HG02938 (cell line): ENCODE data around the gene TOB1.

Experiments used
- ATAC-seq: cut with Tn5 transposase; IDR thresholded peaks from one replicate; pipeline ENCODE4 v1.9.1; 2021; ENCODE audit warnings: mild to moderate bottlenecking, moderate library complexity; ENCODE audit not compliant: unreplicated experiment

Gene TOB1, protein sequence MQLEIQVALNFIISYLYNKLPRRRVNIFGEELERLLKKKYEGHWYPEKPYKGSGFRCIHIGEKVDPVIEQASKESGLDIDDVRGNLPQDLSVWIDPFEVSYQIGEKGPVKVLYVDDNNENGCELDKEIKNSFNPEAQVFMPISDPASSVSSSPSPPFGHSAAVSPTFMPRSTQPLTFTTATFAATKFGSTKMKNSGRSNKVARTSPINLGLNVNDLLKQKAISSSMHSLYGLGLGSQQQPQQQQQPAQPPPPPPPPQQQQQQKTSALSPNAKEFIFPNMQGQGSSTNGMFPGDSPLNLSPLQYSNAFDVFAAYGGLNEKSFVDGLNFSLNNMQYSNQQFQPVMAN

DNA sequence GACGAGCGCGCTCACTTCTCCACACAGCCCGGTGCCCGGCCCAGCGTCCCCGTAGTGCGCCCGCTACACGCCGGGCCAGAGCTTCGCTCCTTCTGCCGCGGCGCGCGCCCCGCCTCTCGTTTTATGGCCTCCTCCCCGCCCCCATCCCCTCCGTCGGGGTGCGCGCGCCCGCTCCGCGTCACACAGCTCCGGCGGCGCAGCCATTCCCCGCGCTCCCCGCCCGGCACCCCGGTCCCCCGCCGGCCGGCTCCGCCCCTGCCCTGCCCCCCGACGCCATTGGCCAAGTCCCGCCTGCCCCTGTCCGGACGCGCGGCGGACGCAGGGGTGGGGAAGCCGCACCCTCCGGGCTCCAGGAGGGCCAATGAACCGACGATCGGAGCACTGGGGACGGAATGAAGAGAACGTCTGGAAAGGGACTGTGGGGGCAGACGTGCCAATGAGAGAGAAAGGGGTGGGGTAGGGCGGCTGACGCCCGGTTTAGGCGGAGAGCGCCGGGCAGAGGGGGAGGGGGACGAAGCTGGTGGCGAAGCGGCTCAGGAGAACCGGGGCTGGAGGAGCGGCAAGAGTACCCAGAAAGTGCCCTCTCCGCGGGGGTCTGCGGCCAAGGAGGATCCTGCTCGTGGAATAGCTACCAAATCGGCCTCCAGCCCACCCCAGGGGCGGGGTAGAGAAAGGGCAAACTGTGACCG is at the start of gene TOB1:
Gene TOB1, minus strand, starts transcription at position 94 of the 689 bp plus-strand sequence. CDS start 2,337 bp downstream, outside the sequence.
- peak; percentile 54 for ATAC-seq

DNA sequence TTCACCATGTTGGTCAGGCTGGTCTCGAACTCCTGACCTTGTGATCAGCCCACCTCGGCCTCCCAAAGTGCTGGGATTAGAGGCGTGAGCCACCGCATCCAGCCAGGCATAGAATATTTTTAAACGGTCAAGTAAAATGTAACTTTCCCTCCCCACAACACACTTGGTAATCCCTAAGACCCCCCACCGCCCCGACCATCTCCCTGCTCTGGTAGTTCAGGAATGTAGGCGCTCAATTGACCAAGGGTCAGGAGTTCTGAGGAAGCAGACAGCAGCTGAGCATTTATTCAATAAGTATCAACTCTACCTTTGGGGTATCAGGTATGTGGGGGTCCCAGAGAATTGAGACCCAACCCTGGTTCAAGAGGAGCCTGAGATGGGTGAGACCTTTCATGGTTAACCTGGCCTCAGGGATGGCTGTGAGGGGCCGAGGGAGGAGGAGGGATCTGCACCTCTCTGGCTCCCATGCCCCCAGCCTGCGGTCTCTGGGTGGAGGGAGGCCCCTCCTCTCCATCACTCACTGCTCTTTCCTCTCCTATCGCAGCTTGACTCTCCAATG is 48.4 kb upstream of the TOB1 start:
- ATAC-seq: no peak

DNA sequence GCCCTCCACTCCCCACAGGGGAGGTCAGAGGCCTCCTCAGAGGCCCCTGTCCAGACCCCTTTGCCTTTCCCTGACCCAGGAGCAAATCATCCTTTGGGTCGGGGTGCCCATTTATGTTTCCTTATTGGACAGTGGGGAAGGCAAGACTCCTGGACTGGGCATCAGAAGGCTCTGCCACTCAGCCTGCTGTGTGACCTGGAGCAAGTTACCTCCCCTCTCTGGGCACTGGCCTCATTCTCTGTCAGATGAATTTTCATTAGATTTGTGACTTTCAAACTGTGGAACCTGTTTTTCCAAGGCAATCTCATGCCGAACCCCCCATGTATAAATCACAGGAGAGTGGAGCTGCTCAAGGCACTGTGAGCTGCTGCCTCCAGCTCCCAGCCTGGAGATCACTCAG is 47.0 kb upstream of the TOB1 start:
- no peak for ATAC-seq

DNA sequence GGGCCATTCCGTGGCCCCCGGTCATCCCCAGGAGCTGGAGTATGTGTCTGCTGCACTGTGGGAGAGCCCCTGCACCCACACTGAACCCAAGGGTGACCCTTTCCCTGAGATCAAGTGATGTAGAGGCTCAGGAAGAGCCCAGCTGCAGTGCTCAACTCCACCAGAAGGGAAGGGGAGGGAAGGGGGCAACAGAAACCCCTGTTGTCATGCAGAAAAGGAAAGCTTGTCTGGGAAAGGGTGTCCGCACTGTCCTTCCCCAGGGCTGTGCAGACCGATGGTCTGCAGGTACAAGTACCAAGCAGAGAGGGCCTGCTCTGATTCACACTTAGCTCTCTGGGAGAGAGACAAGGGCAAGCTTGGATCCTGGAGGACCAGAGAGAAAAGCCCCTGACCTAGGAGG is 45.7 kb upstream of the TOB1 start:
- no peak for ATAC-seq

DNA sequence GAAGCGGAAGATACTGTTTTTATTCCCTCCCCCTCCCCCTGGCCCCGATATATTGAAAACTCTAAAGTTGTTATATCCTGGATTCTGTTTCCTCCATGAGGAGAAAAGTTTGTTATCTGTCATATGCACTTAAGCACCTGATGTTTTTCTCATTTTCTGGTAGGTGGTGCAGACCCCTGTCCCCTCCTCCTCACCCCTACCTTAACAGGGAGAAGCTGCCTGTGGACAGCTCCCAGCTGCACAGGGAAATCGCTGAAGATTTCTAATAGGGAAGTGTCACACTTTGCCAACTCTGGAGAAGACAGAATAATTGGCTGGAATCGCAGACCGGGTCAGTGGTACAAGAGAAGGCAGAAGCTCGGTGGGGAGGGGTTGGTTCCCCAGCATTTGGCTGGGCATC is 45.3 kb upstream of the TOB1 start:
- ATAC-seq: no peak

DNA sequence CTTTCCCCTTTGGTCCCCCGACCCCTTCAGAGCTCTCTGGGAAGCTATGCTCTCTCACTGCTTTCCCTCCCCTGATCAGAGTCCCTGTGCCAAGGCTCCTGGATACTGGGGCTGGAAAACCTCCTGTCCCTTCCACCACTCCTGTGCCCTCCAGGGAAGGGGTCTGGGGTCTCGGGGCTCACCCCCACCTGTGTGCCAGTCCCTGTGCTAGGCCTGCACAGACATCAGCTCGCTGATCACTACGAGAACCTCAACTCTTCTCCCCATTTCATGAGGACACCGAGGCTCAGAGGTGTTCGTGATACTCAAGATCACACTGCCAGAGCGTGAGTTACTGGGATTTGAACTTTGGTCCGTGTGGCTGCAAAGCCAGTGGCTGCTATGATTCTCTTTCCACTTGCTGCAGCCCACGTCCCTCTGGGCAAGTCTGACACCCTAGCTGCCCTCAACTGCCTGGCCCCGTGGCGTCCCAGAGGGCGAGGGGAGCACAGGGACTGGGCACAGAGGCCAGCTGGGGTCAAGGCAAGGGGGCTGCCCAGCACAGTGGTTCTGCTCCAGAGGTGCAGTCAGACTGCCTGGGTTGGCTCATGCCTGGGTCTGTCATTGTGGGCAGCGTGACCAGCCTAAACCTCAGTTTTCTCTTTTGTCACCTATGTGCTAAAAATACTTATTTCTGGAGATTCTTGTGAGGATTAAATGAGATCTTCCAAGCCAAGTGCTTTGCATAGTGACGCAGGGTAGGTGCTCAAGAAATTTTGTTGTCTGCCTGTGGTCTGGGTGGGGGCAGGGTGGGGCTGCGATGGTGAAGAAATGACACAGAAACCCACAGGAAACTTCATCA is 43.8 kb upstream of the TOB1 start:
- no peak for ATAC-seq

DNA sequence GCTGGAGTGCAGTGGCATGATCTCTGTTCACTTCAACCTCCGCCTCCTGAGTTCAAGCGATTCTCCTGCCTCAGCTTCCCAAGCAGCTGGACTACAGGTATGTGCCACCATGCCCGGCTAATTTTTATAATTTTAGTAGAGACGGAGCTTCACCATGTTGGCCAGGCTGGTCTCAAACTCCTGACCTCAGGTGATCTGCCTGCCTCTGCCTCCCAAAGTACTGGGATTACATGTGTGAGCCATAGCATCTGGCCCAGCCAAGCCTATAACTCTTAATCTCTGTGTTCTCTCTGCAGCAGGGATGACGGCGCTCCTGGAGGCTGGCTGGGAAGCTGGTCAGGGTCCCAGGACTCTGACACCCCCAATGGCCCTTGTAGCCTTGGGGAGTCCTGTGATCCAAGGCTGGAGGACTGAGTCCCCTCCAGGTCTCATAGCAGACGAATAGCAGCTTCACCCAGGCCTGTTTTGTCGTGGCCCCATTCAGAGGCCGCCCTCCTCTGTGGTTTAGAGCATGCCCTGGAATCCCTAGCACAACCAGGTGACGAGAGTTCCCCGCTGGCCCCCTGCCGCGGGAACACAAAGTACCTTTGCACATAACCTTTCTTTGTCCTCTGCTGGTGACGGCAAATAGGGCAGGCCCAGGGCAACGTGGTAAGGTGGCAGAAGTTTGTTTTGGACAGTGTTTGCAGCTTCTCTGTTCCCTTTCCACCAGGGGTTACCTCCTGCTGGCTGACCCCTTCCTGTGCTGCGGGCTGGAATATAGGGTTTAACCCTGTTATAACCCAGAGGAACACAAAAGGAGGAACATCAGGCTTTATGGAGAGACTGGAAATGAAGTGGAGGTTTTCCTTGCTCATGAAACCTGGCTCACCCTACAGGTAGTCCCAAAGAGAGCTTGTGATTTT is 43.0 kb upstream of the TOB1 start:
- no peak for ATAC-seq

DNA sequence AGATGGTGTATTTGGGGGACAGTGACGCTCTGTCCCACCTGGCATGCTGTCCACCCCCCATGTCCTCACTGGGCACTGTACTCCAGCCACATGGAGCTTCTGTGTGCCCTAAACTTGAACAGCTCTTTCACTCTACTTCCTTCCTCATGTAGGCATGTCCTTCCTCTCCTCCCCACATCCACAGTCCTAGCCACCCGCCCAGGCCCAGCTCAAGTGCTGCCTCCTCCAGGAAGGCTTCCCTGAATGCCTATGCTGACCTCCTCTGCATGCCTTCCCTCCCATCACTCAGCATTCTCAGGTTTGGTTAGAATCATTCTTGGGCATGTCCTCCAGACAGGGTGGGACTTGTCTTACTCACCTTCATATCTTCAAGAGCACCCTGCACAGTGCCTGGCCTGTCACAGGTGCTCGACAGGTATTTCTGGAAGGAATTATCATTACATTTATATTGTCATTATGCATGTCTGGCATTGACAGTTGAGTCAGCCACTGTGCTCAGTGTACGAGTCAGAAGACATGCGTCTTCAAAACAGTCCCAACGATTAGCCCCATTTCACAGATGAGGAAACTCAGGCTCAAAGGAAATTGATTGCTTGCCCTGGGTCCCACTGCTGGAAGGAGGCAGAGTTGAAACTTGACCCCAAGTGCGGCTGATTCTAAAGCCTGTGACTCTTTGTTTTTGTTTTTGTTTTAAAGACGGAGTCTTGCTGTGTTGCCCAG is 42.1 kb upstream of the TOB1 start:
- no peak for ATAC-seq

DNA sequence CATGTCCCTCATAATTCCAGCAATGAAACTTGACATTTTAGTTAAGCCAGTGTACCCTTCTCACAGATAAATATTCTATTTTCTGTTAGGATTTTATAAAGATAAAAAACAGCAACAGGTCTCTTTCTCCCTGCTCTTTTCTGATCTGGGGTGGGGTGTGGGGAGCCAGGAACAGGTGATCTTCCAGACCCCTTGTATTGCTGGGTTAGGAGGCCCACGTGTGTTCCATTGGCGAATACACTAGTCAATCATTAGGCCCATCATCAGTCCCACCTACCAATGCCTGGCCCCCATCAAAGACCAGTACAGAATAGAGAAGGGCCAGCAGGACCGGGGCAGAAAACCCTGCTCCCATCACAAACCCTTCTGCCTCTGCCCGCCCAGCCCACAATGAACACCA is 40.3 kb upstream of the TOB1 start:
- ATAC-seq: no peak

DNA sequence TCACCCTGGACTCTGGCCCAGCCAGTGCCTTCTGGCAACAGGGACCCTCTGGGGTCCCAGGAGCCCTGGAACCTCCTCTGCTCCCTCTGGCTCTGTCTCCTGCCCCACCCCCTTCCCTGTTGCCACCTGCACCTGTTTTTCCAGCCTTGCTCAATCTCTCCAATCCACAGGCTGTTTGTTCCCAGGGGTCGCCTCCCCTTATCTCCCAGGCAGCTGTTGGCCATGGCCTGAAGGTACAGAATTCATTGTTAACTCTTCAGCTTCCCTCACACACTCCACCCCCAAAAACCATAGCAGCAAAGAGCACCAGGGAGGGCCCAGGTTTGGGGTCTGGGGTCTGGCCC is 39.3 kb upstream of the TOB1 start:
- ATAC-seq: no peak

DNA sequence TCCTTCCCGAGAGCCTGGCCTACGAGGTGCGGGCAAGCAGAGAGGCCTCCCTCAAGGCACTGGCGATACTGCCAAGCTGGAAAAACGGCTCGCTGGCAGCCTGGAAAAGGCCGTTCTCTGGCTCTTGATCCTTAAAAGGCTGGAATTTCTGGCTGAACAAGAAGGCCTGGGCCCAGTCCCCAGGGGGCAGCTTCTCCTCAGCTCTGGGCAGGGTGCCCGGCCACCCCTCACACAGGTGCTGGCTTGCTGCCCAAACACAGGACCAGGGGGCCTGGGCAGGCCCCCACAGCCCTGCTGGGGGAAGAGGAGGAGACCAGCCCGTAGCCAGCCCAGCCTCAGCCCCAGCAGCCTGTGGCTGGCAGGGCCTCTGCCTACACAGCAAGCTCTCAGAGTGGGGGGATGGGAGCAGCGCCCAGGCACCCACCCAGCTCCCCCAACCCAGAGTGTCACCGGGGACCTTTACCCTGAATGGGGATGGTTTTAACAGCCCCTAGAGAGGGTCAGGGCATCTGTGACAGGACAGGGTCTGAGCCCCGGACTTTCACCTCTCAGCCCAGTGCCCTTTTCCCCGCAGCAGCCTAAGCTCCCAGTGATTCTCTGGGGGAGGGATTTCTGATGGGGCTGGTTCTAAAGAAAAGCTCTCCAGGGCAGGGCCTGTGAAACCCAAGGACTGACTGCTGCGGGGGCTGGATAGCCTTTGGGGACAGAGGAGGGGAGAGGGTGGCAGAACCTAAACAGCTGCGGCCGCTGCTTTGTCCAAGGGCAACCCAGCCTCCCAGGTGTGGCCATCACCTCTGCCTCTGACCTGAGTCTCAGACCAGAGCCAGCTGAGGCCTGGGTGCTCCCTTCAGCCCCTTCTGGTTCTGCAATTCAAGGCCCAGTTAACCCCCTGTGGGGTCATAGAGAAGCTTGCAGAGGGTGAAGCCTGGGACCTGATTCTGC is 38.6 kb upstream of the TOB1 start:
- ATAC-seq: no peak

DNA sequence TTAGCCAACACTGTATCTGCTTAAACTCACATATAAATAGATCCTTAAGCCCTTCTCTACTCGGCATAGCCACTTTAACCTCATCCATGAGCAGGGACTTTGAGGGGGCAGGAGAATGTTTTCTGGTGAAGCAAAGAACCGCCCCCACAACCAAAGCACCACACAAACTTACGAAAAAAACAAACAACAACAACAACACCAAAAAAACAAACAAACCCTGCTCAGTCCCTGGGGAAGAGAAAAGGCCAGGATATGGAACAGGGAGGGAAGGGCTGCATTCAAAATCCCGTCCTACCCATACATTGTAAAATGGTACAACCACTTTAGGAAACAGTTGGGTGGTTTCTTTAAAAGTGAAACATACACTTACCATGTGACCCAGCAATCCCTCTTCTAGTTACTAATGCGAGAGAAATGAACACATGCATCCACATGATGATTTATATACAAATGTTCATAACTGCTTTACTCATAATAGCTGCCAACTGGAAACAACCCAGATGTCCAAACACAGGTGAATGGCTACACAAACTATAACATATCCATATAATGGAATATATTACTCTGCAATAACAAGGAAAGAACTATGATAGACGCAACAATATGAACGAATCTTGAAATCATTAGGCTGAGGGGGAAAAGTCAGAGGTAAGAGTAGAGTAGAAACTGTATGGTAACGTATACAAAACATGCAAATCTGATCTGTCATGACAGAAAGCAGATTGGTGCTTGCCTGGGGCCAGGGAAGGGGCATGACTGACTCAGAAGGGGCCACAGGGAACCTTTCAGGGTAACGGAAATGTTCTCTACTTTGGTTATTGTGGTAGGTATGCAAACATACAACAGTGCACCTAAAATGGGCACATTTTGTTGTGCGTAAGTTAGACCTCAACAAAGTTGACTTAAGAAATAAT is 37.7 kb upstream of the TOB1 start:
- no peak for ATAC-seq

DNA sequence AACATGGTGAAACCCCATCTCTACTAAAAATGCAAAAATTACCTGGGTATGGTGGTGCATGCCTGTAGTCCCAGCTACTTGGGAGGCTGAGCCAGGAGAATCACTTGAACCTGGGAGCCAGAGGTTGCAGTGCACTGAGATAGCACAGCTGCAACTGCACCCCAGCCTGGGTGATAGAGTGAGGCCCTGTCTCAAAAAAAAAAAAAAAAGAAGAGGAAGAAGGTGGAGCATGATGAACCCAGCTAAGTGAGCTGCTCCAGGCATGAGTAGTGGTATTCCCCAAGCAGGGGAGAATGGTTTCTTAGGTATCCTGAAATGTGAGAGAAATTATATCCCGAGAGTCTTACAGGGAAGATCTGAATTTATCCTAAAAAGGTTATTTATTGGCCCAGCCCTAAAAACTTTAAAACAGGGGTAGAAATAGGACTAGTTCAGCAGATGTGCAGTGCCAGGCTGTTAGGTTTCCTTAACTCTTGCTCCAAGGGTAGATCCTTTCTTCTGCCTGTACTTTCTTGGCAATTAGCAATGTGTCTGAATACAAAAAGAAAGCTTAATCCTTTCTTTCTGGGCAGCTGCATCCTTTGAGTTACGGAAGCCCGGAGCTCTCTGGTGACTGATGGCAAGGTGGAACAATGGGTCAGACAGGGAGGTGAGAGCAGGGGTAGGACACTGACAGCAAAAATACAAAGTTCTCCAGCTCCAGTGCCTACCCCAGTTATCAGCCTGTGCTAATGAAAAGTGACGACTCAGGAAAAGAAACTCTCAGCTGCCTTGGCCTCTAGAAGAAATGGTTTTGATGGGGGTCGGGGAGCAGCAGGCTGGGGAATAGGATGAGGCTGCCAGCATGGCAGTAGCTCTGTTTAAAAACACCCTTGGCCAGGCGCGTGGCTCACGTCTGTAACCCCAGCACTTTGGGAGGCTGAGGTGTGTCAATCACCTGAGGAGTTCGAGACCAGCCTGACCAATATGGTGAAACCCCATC is 36.5 kb upstream of the TOB1 start:
- no peak for ATAC-seq

DNA sequence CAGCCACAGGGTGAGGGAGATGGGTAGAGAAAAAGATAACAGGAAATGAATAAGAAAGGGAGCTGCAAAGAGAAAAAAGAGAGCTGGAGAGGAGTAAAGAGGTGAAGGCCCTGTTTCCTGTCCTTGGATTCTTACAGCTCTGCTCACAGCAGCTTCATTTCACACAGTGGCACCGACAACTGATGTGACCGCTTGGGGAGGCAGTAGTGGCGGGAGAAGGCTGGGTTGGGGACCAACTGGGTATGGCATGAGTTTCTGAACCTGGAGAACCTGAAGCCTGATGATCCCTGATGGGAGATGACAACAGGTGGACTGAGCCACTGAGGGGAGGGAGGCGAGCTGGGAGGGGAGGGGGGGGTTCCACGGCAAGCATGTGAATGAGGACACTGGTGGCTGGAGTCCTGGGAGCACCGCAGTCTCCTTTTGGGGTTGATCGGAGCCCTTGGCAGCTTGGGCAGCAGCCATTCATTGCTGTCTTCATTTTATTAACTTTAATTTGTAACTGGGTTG is 34.3 kb upstream of the TOB1 start:
- no peak for ATAC-seq

DNA sequence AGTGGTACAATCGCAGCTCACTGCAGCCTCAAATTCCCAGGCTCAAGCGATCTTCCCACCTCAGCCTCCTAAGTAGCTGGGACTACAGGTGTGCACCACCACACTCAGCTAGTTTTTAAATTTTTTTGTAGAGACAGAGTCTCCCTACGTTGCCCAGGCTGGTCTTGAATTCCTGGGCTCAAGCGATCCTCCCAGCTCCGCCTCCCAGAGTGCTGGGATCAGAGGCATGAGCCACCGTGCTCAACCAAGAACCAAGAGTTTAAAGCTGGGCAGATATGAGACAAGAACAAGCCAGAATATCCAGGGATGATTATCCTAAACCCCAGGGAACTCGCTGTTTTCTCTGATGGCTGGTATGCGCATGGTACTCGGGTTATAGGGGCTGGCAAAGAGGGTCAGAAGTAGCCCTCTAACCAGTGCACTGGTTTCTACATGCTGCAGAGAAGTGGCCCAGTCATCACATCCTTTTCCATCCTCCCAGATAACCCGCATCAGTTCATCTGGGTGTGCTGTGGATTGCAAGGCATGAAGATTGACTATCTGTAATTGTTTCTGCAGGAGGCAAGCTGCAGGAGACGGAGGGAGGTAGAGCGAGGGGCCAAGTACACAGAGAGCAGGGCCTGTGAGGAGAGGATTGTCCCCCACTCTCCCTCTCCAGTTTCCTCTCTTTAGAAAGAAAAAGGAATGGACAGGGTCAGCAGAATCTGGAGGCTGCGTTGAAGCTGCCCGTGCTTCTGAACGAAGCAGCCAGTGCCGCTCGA is 33.6 kb upstream of the TOB1 start:
- no peak for ATAC-seq
